OCI-LY1 (cell line): Measurements from ENCODE around the gene AUP1.

Experiments
- H2AFZ ChIP-seq: fragments of 200-600 bp; sonication (generic), shearing (Covaris generic); 2 replicates; pipeline ENCODE4 v1.6.0; 2014; ENCODE audit warnings: antibody characterized with exemption, mild to moderate bottlenecking, low read length
- H3F3A ChIP-seq: fragments of 200-600 bp; sonication (generic), shearing (Covaris generic); 2 replicates; pipeline ENCODE4 v1.6.0; 2014; ENCODE audit warnings: mild to moderate bottlenecking, antibody characterized with exemption, low read length, moderate library complexity; ENCODE audit not compliant: insufficient read depth
- H3K27ac ChIP-seq: fragments of 200-600 bp; sonication (generic); 2 replicates; pipeline ENCODE4 v1.5.1; 2014; ENCODE audit warnings: low read length, mixed run types, mild to moderate bottlenecking, low read depth; ENCODE audit not compliant: poor library complexity, severe bottlenecking
- H3K27me3 ChIP-seq: fragments of 200-600 bp; sonication (generic); 2 replicates; pipeline ENCODE4 v1.6.0; 2014; ENCODE audit warnings: antibody characterized with exemption, mild to moderate bottlenecking, low read length, moderate library complexity; ENCODE audit not compliant: insufficient read depth
- H3K36me3 ChIP-seq: fragments of 200-600 bp; sonication (generic); 2 replicates; pipeline ENCODE4 v1.6.1; 2014; ENCODE audit warnings: mild to moderate bottlenecking, antibody characterized with exemption, low read length, moderate library complexity, mixed read lengths; ENCODE audit not compliant: insufficient read depth
- H3K4me1 ChIP-seq: fragments of 200-600 bp; sonication (generic); 2 replicates; pipeline ENCODE4 v1.5.1; 2014; ENCODE audit warnings: mild to moderate bottlenecking, low read length, moderate library complexity; ENCODE audit not compliant: insufficient read depth, severe bottlenecking
- H3K4me2 ChIP-seq: fragments of 200-600 bp; sonication (generic), shearing (Covaris generic); 2 replicates; pipeline ENCODE4 v1.6.1; 2014; ENCODE audit warnings: low read length
- H3K4me3 ChIP-seq: fragments of 200-600 bp; sonication (generic); 2 replicates; pipeline ENCODE4 v1.5.1; 2014; ENCODE audit warnings: low read length, low read depth, mild to moderate bottlenecking, mixed read lengths; ENCODE audit not compliant: poor library complexity, severe bottlenecking
- H3K79me2 ChIP-seq: fragments of 200-600 bp; shearing (Covaris generic); 2 replicates; pipeline ENCODE4 v1.6.1; 2016; ENCODE audit warnings: mixed run types, low read length, mixed read lengths; ENCODE audit not compliant: insufficient read depth
- H3K9ac ChIP-seq: fragments of 200-600 bp; sonication (generic), shearing (Covaris generic); 2 replicates; pipeline ENCODE4 v1.6.1; 2014; ENCODE audit warnings: mild to moderate bottlenecking, low read length, mixed read lengths
- H3K9me2 ChIP-seq: fragments of 200-600 bp; sonication (generic), shearing (Covaris generic); 2 replicates; pipeline ENCODE4 v1.6.1; 2014; ENCODE audit warnings: low read depth, mild to moderate bottlenecking, low read length, mixed read lengths
- H3K9me3 ChIP-seq: fragments of 200-600 bp; shearing (Covaris generic); 2 replicates; pipeline ENCODE4 v1.6.1; 2014; ENCODE audit warnings: low read length, mixed read lengths
- H4K20me1 ChIP-seq: fragments of 200-600 bp; sonication (generic), shearing (Covaris generic); 2 replicates; pipeline ENCODE4 v1.6.0; 2016; ENCODE audit warnings: mild to moderate bottlenecking, low read length; ENCODE audit not compliant: insufficient read depth
- EZH2 ChIP-seq: fragments of 200-600 bp; sonication (generic), shearing (Covaris generic); IDR thresholded peaks from 2 replicates; pipeline ENCODE4 v1.8.0; 2017; ENCODE audit warnings: borderline replicate concordance, mixed run types, mild to moderate bottlenecking, antibody characterized with exemption, low read length, moderate library complexity, mixed read lengths
- TF ChIP-seq, protein P1 (sequence below): fragments of 200-600 bp; sonication (generic), shearing (Covaris generic); IDR thresholded peaks from 2 replicates; pipeline ENCODE4 v1.5.1; 2017; ENCODE audit warnings: mild to moderate bottlenecking, antibody characterized with exemption, low read length, moderate library complexity, mixed read lengths

Gene AUP1

GRCh38 chr2:74499267-74499939 lies 30.1 kb downstream of the AUP1 start, which contains the start of gene LBX2:
TSS of gene LBX2 (minus strand) at chr2:74499603. CDS start at chr2:74499537, 66 bp downstream.
- no peak within 1 kb of the TSS for H3K9ac ChIP-seq
- no peak within 1 kb of the TSS for H2AFZ ChIP-seq
- H3K9me3 ChIP-seq = no peaks in the 10 kb centered on the region
- H3K4me2 ChIP-seq = peak within 1 kb of the TSS; percentile 60; the same call in 1 of the 2 replicates
- H3K4me1 ChIP-seq = peaks cover 15% of the 10 kb centered on the region
- no peak within 1 kb of the TSS for H3K27ac ChIP-seq
- peaks cover 25% of the 10 kb centered on the region; the same call in 1 of the 2 replicates for H3K27me3 ChIP-seq
- no peaks in the 10 kb centered on the region for H3K9me2 ChIP-seq
- H3K79me2 ChIP-seq = no peaks in the 10 kb centered on the region
- H3K36me3 ChIP-seq = no peaks in the 10 kb centered on the region; the same call in 1 of the 2 replicates
- H3K4me3 ChIP-seq = peak within 1 kb of the TSS; percentile 45
- no peaks in the 10 kb centered on the region for H4K20me1 ChIP-seq
- no peaks in the 10 kb centered on the region for H3F3A ChIP-seq
- TF ChIP-seq EZH2 = no peak
- TF ChIP-seq, protein P1, sequence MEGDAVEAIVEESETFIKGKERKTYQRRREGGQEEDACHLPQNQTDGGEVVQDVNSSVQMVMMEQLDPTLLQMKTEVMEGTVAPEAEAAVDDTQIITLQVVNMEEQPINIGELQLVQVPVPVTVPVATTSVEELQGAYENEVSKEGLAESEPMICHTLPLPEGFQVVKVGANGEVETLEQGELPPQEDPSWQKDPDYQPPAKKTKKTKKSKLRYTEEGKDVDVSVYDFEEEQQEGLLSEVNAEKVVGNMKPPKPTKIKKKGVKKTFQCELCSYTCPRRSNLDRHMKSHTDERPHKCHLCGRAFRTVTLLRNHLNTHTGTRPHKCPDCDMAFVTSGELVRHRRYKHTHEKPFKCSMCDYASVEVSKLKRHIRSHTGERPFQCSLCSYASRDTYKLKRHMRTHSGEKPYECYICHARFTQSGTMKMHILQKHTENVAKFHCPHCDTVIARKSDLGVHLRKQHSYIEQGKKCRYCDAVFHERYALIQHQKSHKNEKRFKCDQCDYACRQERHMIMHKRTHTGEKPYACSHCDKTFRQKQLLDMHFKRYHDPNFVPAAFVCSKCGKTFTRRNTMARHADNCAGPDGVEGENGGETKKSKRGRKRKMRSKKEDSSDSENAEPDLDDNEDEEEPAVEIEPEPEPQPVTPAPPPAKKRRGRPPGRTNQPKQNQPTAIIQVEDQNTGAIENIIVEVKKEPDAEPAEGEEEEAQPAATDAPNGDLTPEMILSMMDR = no peak

DNA sequence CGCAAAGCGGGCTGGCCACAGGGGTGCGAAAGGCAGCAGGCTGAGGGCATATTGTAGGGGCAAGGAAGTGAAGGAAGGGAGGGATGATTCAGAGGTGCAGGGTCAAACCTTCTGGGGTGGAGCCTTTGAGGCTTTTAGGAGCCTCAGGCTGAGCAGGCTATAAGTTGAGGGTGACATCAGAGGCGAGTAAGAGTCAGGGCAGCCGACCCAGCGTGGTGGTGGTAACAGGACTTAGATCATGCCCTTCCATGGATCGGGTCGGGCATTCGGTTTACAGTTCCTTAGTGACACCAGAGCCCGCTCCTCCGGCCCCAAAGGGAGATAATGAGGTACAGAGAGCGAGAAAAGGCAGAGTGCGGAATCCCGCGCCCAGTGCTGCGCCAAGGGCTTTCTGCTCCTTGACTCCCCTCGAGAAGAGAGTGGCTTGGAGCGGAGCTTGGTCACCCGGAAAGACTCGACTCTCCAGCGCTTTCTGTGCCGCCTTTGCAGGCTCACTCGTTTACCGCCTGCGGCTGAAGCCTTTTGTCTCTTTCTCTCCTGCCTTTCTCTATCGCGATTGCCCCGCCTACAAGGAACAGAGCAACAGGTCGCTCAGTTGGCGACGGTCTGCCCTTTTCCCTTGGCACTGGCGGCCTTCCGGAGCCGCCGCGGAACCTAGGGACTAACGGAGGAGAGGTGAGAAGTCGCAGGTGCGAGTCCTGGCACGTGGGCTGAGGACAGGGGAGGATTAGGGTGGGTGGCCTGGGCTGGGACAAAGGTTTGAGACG lies 30.8 kb downstream of the AUP1 start:
- Histone ChIP-seq H3K79me2 (no peaks in the 10 kb centered on the region), H3K4me3 (peak overlapping the region; percentile 45), H3K36me3 (peaks cover 3% of the 10 kb centered on the region), H3K9me2 (no peaks in the 10 kb centered on the region), H3K4me2 (peak overlapping the region; percentile 60), H4K20me1 (no peaks in the 10 kb centered on the region), H3K9me3 (no peaks in the 10 kb centered on the region), H3K27me3 (peaks cover 25% of the 10 kb centered on the region; the same call in 1 of the 2 replicates), H2AFZ (no peak overlapping the region), H3K4me1 (peaks cover 15% of the 10 kb centered on the region), H3K9ac (no peak overlapping the region), H3F3A (no peaks in the 10 kb centered on the region), H3K27ac (no peak overlapping the region)
- TF ChIP-seq, protein P1 = no peak
- TF ChIP-seq EZH2 = no peak

GRCh38 chr2:74497777-74498499 lies 31.6 kb downstream of the AUP1 start:
- H3F3A ChIP-seq = no peaks in the 10 kb centered on the region
- H3K36me3 ChIP-seq = peaks cover 11% of the 10 kb centered on the region
- peak overlapping the region; percentile 45 for H3K4me3 ChIP-seq
- H3K9me3 ChIP-seq = no peaks in the 10 kb centered on the region
- no peaks in the 10 kb centered on the region for H3K79me2 ChIP-seq
- TF ChIP-seq EZH2 = no peak
- TF ChIP-seq, protein P1 = no peak
- no peak overlapping the region; the same call in 1 of the 2 replicates for H3K9ac ChIP-seq
- no peak overlapping the region for H2AFZ ChIP-seq
- no peak overlapping the region for H3K27ac ChIP-seq
- no peaks in the 10 kb centered on the region for H3K9me2 ChIP-seq
- H3K27me3 ChIP-seq = peaks cover 22% of the 10 kb centered on the region; the same call in 1 of the 2 replicates
- no peaks in the 10 kb centered on the region for H4K20me1 ChIP-seq
- peak overlapping the region; percentile 60 for H3K4me2 ChIP-seq
- H3K4me1 ChIP-seq = peaks cover 7% of the 10 kb centered on the region
